ENCODE data around the gene FBLN7.
"Not testable (repeated sequence)": the region's sequence is repeated elsewhere in the genome, so short reads cannot be mapped to it uniquely, and the experiment has no call there.

FBLN7 gene

GRCh38 chr2:112138159-112139032 lies at the start of gene FBLN7:
FBLN7 (plus strand) TSS chr2:112138385; CDS start chr2:112138656, 271 bp downstream.
- no peak for DNase-seq (ENCODE audit: low read depth in 2 of 2, low spot score in 1 of 2)

- no peak for DNase-seq (ENCODE audit: low read depth in 2 of 2, low spot score in 1 of 2)
These were observed 48.8 kb upstream of the FBLN7 start for GRCh38 chr2:112089375-112089774.

GRCh38 chr2:112092286-112093041 lies 45.7 kb upstream of the FBLN7 start:
- no peak for DNase-seq (ENCODE audit: low read depth in 2 of 2, low spot score in 1 of 2)

- DNase-seq (ENCODE audit: low read depth in 2 of 2, low spot score in 1 of 2): no peak
These were observed 45.0 kb upstream of the FBLN7 start for GRCh38 chr2:112093216-112093615.

GRCh38 chr2:112095681-112096080 lies 42.5 kb upstream of the FBLN7 start:
- DNase-seq (ENCODE audit: low read depth in 2 of 2, low spot score in 1 of 2): no peak

- no peak for DNase-seq (ENCODE audit: low read depth in 2 of 2, low spot score in 1 of 2)
These were observed 42.1 kb upstream of the FBLN7 start for GRCh38 chr2:112096098-112096497.

- no peak for DNase-seq (ENCODE audit: low read depth in 2 of 2, low spot score in 1 of 2)
These were observed 29.9 kb upstream of the FBLN7 start for GRCh38 chr2:112108178-112108832.

- no peak for DNase-seq (ENCODE audit: low read depth in 2 of 2, low spot score in 1 of 2)
These were observed 28.9 kb upstream of the FBLN7 start for GRCh38 chr2:112109278-112109677.

- no peak for DNase-seq (ENCODE audit: low read depth in 2 of 2, low spot score in 1 of 2)
These were observed 27.2 kb upstream of the FBLN7 start for GRCh38 chr2:112110966-112111365.

GRCh38 chr2:112113354-112113753 lies 24.8 kb upstream of the FBLN7 start:
- not testable (repeated sequence) for DNase-seq (ENCODE audit: low read depth in 2 of 2, low spot score in 1 of 2)

GRCh38 chr2:112118148-112118547 lies 20.0 kb upstream of the FBLN7 start:
- no peak for DNase-seq (ENCODE audit: low read depth in 2 of 2, low spot score in 1 of 2)

GRCh38 chr2:112121682-112122254 lies 16.4 kb upstream of the FBLN7 start:
- peak in 1 of 2 donors; percentile 24 for DNase-seq (ENCODE audit: low read depth in 2 of 2, low spot score in 1 of 2)

- DNase-seq (ENCODE audit: low read depth in 2 of 2, low spot score in 1 of 2): no peak
These were observed 9.1 kb upstream of the FBLN7 start for GRCh38 chr2:112129060-112129459.

GRCh38 chr2:112133344-112133743 lies 4.8 kb upstream of the FBLN7 start:
- DNase-seq (ENCODE audit: low read depth in 2 of 2, low spot score in 1 of 2): no peak

- no peak for DNase-seq (ENCODE audit: low read depth in 2 of 2, low spot score in 1 of 2)
These were observed 4.1 kb upstream of the FBLN7 start for GRCh38 chr2:112134120-112134519.

- DNase-seq (ENCODE audit: low read depth in 2 of 2, low spot score in 1 of 2): no peak
These were observed 2.1 kb upstream of the FBLN7 start for GRCh38 chr2:112136096-112136495.

- no peak for DNase-seq (ENCODE audit: low read depth in 2 of 2, low spot score in 1 of 2)
These were observed 548 bp upstream of the FBLN7 start for GRCh38 chr2:112137516-112138158.

- not testable (repeated sequence) for DNase-seq (ENCODE audit: low read depth in 2 of 2, low spot score in 1 of 2)
These were observed 939 bp downstream of the FBLN7 start for GRCh38 chr2:112139033-112139614.

- not testable (repeated sequence) for DNase-seq (ENCODE audit: low read depth in 2 of 2, low spot score in 1 of 2)
These were observed 1.5 kb downstream of the FBLN7 start for GRCh38 chr2:112139661-112140204.

- DNase-seq (ENCODE audit: low read depth in 2 of 2, low spot score in 1 of 2): no peak
These were observed 2.1 kb downstream of the FBLN7 start for GRCh38 chr2:112140205-112140802.

Data from stimulated activated CD8-positive, alpha-beta memory T cell treated with anti-CD3 and anti-CD28 coated beads, Interleukin-4, amount 100 ng/mL, for 4 hours (primary cell).